D341Med (cell line): Measurements from ENCODE around the gene CTNNA3.
A peak's percentile ranks its signal among the peaks of the same experiment; 100 is the strongest.

Experiments
- DNase-seq: peaks from one replicate; pipeline ENCODE4 v3.0.0; 2012; ENCODE audit warnings: low spot score

CTNNA3 gene

GRCh38 chr10:66931340-66931948, 764.6 kb downstream of the CTNNA3 start:
- DNase-seq, result peak; percentile 10

GRCh38 chr10:66929375-66929774, 766.6 kb downstream of the CTNNA3 start:
- DNase-seq, result no peak

- no peak for DNase-seq
Observed at GRCh38 chr10:66928776-66929175, 767.2 kb downstream of the CTNNA3 start.

- DNase-seq, result peak; percentile 5
Observed at GRCh38 chr10:66927971-66928770, 767.8 kb downstream of the CTNNA3 start.

GRCh38 chr10:66927251-66927935, 768.6 kb downstream of the CTNNA3 start:
- DNase-seq, result no peak

- no peak for DNase-seq
Observed at GRCh38 chr10:66926841-66927240, 769.2 kb downstream of the CTNNA3 start.

GRCh38 chr10:66925896-66926715, 769.9 kb downstream of the CTNNA3 start, which contains the start of gene LRRTM3:
Gene LRRTM3 (plus strand): TSS chr10:66926036.
- DNase-seq, result peak; percentile 61

- DNase-seq, result no peak
Observed at GRCh38 chr10:66925373-66925772, 770.6 kb downstream of the CTNNA3 start.

GRCh38 chr10:66924674-66925345, 771.2 kb downstream of the CTNNA3 start:
- DNase-seq, result no peak

- DNase-seq, result no peak
Observed at GRCh38 chr10:66919248-66919647, 776.7 kb downstream of the CTNNA3 start.

GRCh38 chr10:66917104-66917503, 778.9 kb downstream of the CTNNA3 start:
- DNase-seq, result no peak

- DNase-seq, result no peak
Observed at GRCh38 chr10:66916030-66916429, 780.0 kb downstream of the CTNNA3 start.

GRCh38 chr10:66910671-66911070, 785.3 kb downstream of the CTNNA3 start:
- no peak for DNase-seq

- DNase-seq, result no peak
Observed at GRCh38 chr10:66892871-66893270, 803.1 kb downstream of the CTNNA3 start.

GRCh38 chr10:66888237-66888636, 807.8 kb downstream of the CTNNA3 start:
- no peak for DNase-seq

GRCh38 chr10:66886848-66887247, 809.1 kb downstream of the CTNNA3 start:
- no peak for DNase-seq

- no peak for DNase-seq
Observed at GRCh38 chr10:66882271-66882670, 813.7 kb downstream of the CTNNA3 start.

- no peak for DNase-seq
Observed at GRCh38 chr10:66881814-66882213, 814.2 kb downstream of the CTNNA3 start.

GRCh38 chr10:66880826-66881225, 815.2 kb downstream of the CTNNA3 start:
- no peak for DNase-seq

GRCh38 chr10:66880292-66880691, 815.7 kb downstream of the CTNNA3 start:
- no peak for DNase-seq

GRCh38 chr10:66877361-66877760, 818.6 kb downstream of the CTNNA3 start:
- no peak for DNase-seq

- no peak for DNase-seq
Observed at GRCh38 chr10:66869635-66870034, 826.4 kb downstream of the CTNNA3 start.
